Loucy (cell line): ENCODE results near the gene ZNF30.
A peak's percentile ranks its signal among the peaks of the same experiment; 100 is the strongest.

Experiments used
- H2AFZ ChIP-seq: fragments of 200-600 bp; sonication (generic); 2 replicates; pipeline ENCODE4 v1.6.0; 2016; ENCODE audit warnings: antibody characterized with exemption, mild to moderate bottlenecking, low read length, moderate library complexity
- H3F3A ChIP-seq: fragments of 200-600 bp; 2 replicates; pipeline ENCODE4 v1.6.0; 2016; ENCODE audit warnings: antibody characterized with exemption, low read depth, mild to moderate bottlenecking
- H3K27me3 ChIP-seq: fragments of 200-600 bp; sonication (generic); 2 replicates; pipeline ENCODE4 v1.6.1; 2014; ENCODE audit warnings: low read length, mild to moderate bottlenecking; ENCODE audit not compliant: insufficient read depth, poor library complexity, severe bottlenecking
- H3K36me3 ChIP-seq: fragments of 200-600 bp; sonication (generic); 2 replicates; pipeline ENCODE4 v1.6.1; 2016; ENCODE audit warnings: low read length; ENCODE audit not compliant: insufficient read depth
- H3K4me1 ChIP-seq: fragments of 200-600 bp; sonication (generic); 2 replicates; pipeline ENCODE4 v1.5.1; 2014; ENCODE audit warnings: low read length, mild to moderate bottlenecking; ENCODE audit not compliant: insufficient read depth, poor library complexity, severe bottlenecking
- H3K4me2 ChIP-seq: fragments of 200-600 bp; sonication (generic); 2 replicates; pipeline ENCODE4 v1.6.0; 2014; ENCODE audit warnings: antibody characterized with exemption, low read length, low read depth, mild to moderate bottlenecking; ENCODE audit not compliant: poor library complexity, severe bottlenecking
- H3K4me3 ChIP-seq: fragments of 200-600 bp; sonication (generic); 2 replicates; pipeline ENCODE4 v1.5.1; 2014; ENCODE audit warnings: low read length, mild to moderate bottlenecking, mixed read lengths; ENCODE audit not compliant: poor library complexity, severe bottlenecking
- H3K79me2 ChIP-seq: fragments of 200-600 bp; sonication (generic); 2 replicates; pipeline ENCODE4 v1.6.1; 2014; ENCODE audit warnings: low read length; ENCODE audit not compliant: insufficient read depth
- H3K9ac ChIP-seq: fragments of 200-600 bp; sonication (generic); 2 replicates; pipeline ENCODE4 v1.6.0; 2014; ENCODE audit warnings: mild to moderate bottlenecking, low read depth, low read length, moderate library complexity; ENCODE audit not compliant: poor library complexity, severe bottlenecking
- H3K9me2 ChIP-seq: fragments of 200-600 bp; sonication (generic); replicated peaks from 2 replicates; pipeline ENCODE4 v1.6.1; 2016; ENCODE audit warnings: low read depth, low read length, mixed read lengths
- H3K9me3 ChIP-seq: fragments of 200-600 bp; sonication (generic); 2 replicates; pipeline ENCODE4 v1.6.1; 2014; ENCODE audit warnings: mild to moderate bottlenecking, antibody characterized with exemption, low read length, low read depth; ENCODE audit not compliant: insufficient read depth
- H4K20me1 ChIP-seq: fragments of 200-600 bp; sonication (generic); 2 replicates; pipeline ENCODE4 v1.6.0; 2014; ENCODE audit warnings: antibody characterized with exemption, low read length, mild to moderate bottlenecking; ENCODE audit not compliant: insufficient read depth, poor library complexity, severe bottlenecking
- EZH2phosphoT487 ChIP-seq: fragments of 200-600 bp; IDR thresholded peaks from 2 replicates; pipeline ENCODE4 v1.6.1; 2018; ENCODE audit warnings: antibody characterized with exemption, mild to moderate bottlenecking, moderate library complexity, borderline replicate concordance
- TF ChIP-seq, protein P1 (sequence below): fragments of 200-600 bp; sonication (generic); conservative IDR thresholded peaks from 2 replicates; pipeline ENCODE4 v1.5.1; 2014; ENCODE audit warnings: mild to moderate bottlenecking, antibody characterized with exemption, low read length

Gene ZNF30

DNA sequence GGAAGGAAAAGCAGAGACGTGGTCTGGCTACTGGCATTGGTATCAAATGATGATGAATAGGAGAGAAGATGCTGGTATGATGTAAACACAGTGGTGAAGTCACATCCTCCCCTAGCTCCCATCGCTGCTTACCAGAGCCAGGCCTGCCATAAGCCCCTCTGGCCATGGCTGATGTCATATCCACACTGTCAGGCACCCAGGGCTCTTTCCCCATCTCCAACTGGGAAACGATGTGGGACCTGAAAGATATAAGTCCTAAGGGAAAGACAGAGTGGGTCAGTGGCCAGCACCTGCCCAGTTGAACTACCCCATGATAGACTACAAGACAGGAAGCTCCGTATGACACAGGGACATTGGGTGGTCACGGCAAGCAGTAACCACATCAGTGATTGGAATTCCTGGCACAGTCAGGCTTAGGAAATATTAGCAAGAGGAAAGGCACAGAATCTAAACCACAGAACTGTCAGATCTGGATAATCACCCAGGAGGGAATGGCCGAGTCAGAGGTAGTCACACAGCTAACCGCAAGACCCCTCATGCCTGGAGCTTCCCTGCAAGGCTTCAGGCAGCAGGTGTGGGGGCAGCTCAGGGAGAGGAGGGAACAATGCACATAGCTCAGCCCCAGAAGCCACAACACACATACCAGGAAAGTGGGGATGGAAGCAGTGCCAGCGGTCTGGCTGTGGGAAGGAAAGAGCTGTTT, 33.6 kb downstream of the ZNF30 start:
- Histone ChIP-seq H3K79me2 (peaks cover 63% of the 10 kb centered on the region), H3K36me3 (peaks cover 56% of the 10 kb centered on the region), H3F3A (peaks cover 5% of the 10 kb centered on the region; the same call in 1 of the 2 replicates), H2AFZ (no peak overlapping the region), H3K4me3 (peak overlapping the region; percentile 87), H3K9me3 (peaks cover 62% of the 10 kb centered on the region), H4K20me1 (peaks cover 14% of the 10 kb centered on the region), H3K9me2 (no peaks in the 10 kb centered on the region), H3K4me2 (peak overlapping the region; percentile 75), H3K9ac (no peak overlapping the region), H3K27me3 (peaks cover 25% of the 10 kb centered on the region), H3K4me1 (peaks cover 20% of the 10 kb centered on the region)
- no peak for TF ChIP-seq EZH2phosphoT487
- TF ChIP-seq, protein P1, sequence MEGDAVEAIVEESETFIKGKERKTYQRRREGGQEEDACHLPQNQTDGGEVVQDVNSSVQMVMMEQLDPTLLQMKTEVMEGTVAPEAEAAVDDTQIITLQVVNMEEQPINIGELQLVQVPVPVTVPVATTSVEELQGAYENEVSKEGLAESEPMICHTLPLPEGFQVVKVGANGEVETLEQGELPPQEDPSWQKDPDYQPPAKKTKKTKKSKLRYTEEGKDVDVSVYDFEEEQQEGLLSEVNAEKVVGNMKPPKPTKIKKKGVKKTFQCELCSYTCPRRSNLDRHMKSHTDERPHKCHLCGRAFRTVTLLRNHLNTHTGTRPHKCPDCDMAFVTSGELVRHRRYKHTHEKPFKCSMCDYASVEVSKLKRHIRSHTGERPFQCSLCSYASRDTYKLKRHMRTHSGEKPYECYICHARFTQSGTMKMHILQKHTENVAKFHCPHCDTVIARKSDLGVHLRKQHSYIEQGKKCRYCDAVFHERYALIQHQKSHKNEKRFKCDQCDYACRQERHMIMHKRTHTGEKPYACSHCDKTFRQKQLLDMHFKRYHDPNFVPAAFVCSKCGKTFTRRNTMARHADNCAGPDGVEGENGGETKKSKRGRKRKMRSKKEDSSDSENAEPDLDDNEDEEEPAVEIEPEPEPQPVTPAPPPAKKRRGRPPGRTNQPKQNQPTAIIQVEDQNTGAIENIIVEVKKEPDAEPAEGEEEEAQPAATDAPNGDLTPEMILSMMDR = no peak

DNA sequence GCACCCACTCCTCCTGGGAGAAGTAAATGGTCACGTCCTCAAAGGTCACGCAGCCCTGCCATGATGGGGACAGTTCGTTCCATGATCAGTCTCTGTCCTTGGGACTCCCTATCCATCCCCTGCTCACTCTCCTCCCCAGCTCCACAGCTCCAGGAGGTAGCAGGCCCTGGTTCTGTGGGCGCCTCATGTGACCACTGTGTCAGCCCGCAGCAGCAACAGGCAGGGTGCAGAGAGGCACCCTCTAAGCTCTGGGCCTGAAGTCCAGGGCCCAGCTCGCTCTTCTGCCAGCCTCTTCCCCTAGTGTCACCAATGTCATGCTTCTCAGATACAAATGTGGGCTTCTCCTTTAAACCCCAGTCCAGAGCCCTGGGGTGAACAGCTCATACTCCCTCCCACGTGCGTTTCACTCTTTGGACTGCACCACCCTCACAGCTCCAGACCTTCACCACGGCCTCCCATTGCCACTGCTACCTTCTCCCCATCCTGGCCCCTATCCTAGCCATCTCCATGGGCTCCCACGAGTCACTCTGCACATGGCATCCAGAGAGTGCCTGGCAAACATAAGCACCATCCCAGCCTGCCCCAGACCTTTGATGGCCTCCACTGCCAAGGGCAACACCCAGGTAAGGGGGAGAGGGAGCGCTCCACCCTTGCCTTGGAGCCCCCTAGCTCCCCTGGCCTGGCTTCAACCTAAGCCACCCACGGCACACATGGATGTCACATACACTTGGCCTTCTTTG, 34.4 kb downstream of the ZNF30 start:
- Histone ChIP-seq H3K9me2 (no peaks in the 10 kb centered on the region), H3K4me1 (peaks cover 20% of the 10 kb centered on the region), H2AFZ (no peak overlapping the region), H3K9ac (peak overlapping the region; percentile 53), H4K20me1 (peaks cover 14% of the 10 kb centered on the region), H3K4me3 (peak overlapping the region; percentile 87), H3K27me3 (peaks cover 25% of the 10 kb centered on the region), H3K9me3 (peaks cover 54% of the 10 kb centered on the region), H3K4me2 (peak overlapping the region; percentile 75), H3K36me3 (peaks cover 49% of the 10 kb centered on the region), H3F3A (peaks cover 5% of the 10 kb centered on the region; the same call in 1 of the 2 replicates), H3K79me2 (peaks cover 63% of the 10 kb centered on the region)
- no peak for TF ChIP-seq EZH2phosphoT487
- TF ChIP-seq, protein P1 = no peak

DNA sequence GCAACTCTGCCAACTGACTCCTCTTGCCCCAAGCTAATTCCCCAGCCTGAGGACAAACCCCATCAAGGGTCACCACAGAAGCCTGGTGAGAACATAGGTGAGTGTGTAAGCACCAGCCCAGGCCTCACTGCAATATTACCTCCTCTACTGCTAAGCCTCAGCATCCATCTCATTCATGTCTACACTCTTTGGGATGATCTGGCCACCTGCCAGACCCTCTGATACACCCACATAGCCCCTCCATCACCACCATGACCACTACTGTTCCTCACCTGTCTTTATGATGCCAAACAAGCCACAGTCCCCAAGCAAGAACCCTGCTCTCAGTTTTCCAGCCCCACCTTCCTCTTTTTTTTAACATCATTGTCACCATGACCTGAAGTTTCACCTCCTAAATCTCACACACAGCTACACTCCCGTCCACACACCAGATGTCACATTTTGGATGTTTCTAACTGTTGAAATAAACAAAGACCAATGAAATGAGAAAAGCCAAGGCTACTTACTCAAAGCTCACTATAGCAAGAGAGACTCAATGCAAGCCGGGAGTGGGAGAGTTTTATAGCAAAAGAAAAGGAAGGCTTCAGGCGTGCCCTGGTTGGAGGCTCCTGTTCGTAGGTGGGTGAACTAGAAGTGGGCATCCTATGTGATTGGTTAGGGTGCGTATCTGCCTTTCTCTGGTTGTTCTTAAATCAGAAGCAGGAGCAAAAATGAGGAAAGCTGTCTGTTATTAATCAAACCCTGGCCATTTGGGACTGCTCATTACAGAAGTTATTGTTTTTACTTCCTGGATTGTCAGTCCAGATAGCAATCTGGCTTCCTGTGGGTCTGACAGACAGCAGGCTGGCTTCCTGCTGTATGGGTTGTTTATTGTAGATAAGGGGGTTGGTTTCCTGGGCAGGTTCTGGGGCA, 35.3 kb downstream of the ZNF30 start:
- Histone ChIP-seq H3K9ac (peak overlapping the region; percentile 96), H3K4me3 (peak overlapping the region; percentile 87), H3K4me1 (peaks cover 20% of the 10 kb centered on the region), H2AFZ (no peak overlapping the region), H3K9me2 (no peaks in the 10 kb centered on the region), H3F3A (peaks cover 5% of the 10 kb centered on the region; the same call in 1 of the 2 replicates), H4K20me1 (peaks cover 14% of the 10 kb centered on the region), H3K4me2 (peak overlapping the region; percentile 75), H3K36me3 (peaks cover 40% of the 10 kb centered on the region), H3K79me2 (peaks cover 60% of the 10 kb centered on the region), H3K27me3 (peaks cover 25% of the 10 kb centered on the region), H3K9me3 (peaks cover 48% of the 10 kb centered on the region)
- TF ChIP-seq EZH2phosphoT487 = peak; percentile 89
- TF ChIP-seq, protein P1 = no peak
